ENCODE data around the gene NOG.
A peak's percentile ranks its signal among the peaks of the same experiment; 100 is the strongest.

Gene NOG

GRCh38 chr17:56593646-56594319 lies at the start of gene NOG:
NOG (plus strand) TSS chr17:56593699; CDS start chr17:56594224, 525 bp downstream.
- no peak for DNase-seq

DNA sequence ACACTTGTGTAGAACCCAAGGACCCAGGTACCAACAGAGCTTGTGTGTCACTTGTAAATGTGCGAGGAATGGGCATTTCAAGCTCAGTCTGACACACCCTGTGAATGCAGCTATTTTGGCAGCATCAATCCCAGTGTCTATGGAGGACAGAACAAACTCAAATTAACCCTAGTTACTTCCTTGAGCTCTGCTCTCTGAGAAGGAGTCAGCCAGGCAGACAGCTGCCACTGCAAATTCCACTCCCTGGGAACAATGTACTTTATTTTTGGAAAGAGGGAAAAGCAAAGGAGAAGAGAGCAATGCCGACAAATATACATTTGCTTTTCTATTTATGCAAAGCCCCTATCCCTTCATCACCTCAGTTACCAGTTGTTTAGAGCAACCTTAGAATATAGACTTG lies 48.4 kb upstream of the NOG start:
- DNase-seq, result no peak

- DNase-seq, result no peak
Observed at GRCh38 chr17:56545930-56546329, 47.6 kb upstream of the NOG start.

DNA sequence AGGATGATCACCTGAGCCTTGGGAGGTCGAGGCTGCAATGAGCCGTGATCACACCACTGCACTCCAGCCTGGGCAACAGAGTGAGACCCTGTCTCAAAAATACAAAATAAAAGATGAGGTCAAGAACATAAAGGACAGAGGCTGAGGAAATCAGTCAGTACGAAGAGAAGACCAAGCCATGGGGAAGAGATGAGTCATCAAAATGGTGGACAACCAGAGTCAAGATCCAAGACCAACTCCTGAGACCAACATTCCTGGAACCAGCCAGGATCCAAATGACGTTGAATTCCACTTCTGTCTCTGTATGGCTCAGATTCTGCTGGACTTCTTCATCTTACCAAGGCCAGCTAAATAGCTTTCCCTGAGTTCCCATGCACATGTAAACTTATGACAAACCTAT lies 44.8 kb upstream of the NOG start:
- DNase-seq, result no peak

DNA sequence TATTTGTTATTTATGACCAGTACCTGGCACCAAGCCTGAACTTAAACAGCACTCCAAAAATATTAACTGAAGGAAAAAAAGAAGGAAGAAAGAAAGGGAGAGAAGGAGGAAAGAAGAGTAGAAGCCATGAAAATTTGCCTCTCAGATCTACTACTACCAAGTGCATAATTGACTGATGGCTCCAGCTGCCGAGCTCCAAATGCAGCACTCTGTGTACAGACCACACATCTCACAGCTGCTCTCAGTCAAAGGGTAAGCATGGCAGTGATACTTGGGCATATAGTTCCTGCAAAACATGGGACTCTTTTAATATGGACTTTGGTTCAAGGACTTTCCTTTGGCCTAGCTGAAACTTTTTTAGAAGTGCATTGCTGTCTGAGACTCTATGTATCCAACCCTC lies 44.0 kb upstream of the NOG start:
- no peak for DNase-seq

DNA sequence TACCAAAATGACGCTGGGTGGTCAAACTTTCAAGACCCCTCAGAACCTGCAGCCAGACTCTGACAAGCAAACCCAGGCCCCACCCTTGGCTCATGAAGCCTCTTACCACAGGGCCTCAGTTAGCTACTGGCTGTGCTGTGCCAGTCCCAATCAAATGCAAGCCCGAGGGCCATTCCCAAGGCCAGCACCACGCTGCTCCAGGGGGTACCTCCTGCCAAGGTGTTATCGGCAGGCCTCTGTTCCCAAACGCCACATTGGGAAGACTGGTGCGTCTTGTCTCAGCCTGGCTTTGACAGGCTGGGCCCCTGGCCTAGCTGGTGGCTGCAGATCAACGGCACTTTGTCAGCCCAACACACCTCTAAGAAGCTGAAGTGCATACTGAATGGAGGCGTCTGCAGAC lies 35.8 kb upstream of the NOG start:
- DNase-seq, result no peak

GRCh38 chr17:56558088-56558487 lies 35.4 kb upstream of the NOG start:
- DNase-seq, result no peak

- no peak for DNase-seq
Observed at GRCh38 chr17:56570199-56570598, 23.3 kb upstream of the NOG start.

DNA sequence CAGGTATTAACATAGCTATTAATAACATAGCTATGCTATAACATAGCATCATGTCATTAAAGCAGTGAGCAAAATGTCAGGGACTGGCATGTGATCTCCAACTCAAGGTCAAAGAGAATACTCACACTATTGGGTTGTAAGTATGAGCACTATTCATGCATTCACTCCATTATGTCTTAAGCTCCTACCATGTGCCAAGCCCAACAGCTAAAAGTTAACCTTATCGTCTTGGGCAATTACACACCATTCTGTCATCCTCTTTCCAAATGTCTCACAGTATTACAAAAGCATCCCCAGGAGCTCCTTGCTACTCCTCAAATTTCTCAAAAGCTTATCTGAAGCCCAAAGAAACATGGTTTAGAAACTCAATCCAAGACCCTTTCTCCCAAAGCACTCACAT lies 22.0 kb upstream of the NOG start:
- no peak for DNase-seq

GRCh38 chr17:56577190-56577842 lies 16.2 kb upstream of the NOG start:
- DNase-seq, result no peak

GRCh38 chr17:56577843-56578204 lies 15.7 kb upstream of the NOG start:
- DNase-seq, result no peak

DNA sequence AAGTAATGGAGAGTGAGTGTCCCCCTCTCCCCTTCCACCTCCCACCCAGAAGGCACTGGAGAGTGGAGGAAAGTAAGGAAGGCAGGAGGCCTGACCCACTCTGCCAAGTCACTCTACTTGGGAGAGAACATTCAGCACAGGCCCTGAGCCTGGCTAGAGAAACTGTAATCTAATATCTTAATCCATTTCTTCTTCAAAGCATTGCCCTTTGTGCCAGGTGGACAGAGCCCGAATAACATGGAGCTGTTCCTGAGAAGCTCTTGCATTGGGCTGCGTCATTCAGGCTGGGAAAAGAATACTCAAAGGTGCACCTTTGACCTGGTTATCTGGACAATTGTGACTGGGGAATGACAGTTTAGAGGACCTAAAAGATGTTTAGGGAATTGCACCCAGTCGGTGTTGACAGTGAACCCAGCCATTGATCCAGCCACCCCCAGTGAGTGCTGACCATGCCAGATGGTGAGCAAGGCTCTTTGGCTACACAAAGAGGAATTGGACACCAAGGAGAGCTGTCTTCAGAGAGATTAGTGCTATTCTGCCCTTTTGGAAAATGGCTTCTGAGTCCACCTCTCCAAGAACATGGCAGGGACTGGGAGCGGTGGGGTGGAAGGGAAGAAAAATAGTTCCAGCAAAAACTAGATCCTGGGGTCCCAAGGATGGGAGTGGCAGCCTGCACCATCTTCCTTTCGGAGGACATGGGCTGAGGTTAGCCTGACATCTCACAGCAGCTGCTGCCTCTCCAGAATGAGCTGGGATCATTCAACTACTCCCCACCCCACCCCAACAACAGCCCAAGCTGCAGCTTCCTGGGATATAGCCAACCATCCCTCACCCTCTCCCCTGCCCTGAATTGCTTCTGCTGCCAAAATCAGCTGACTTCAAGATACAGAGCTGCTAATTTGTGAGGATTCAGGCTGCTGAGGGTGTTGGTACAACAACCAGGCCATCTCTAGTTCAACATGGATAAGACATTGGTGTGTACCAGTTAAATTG lies 11.6 kb upstream of the NOG start:
- no peak for DNase-seq

DNA sequence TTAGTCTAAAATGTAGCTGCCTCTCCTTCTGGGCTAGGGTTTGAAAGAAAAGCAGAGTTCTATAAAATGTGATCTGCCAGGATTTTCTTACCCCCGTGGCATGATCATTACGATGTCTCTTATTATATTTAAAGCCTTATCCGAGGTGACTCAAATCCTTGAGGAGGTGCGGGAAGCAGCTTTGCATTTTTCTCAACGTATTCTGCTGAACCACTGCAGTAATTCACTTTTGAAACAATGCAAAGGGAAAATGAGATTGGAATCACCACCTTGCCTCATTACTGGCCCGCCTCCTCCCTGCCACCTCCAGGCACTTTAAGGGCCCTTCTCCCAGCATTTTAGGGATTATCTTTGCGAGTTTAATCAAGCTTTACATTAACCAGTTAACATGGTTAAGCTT lies 9.7 kb upstream of the NOG start:
- no peak for DNase-seq

DNA sequence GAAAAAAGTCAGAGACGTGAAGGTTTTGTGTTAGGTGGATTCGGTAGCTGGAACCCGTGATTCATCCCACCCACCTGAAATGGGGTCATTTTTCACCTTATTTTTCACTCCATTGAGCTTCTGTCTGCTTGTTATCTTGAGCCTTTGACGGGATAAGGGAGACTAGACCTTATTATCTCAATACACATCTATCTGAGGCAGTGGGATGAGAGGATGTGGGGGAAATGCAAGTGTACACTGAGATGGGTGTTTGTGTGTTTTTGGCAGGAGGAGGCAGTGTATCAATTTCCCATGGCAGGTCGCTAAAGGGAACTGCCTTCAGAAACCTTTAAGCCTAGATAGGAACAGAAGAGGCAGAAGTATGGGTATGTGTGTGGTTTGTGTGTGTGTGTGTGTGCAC lies 6.2 kb upstream of the NOG start:
- no peak for DNase-seq

GRCh38 chr17:56592487-56593085 lies 913 bp upstream of the NOG start:
- peak in 1 of 2 experiments; percentile 8 for DNase-seq

- no peak for DNase-seq
Observed at GRCh38 chr17:56593086-56593645, 333 bp upstream of the NOG start.

GRCh38 chr17:56594320-56595107 lies 1.0 kb downstream of the NOG start:
- no peak for DNase-seq

- DNase-seq, result no peak
Observed at GRCh38 chr17:56595108-56595418, 1.6 kb downstream of the NOG start.

DNA sequence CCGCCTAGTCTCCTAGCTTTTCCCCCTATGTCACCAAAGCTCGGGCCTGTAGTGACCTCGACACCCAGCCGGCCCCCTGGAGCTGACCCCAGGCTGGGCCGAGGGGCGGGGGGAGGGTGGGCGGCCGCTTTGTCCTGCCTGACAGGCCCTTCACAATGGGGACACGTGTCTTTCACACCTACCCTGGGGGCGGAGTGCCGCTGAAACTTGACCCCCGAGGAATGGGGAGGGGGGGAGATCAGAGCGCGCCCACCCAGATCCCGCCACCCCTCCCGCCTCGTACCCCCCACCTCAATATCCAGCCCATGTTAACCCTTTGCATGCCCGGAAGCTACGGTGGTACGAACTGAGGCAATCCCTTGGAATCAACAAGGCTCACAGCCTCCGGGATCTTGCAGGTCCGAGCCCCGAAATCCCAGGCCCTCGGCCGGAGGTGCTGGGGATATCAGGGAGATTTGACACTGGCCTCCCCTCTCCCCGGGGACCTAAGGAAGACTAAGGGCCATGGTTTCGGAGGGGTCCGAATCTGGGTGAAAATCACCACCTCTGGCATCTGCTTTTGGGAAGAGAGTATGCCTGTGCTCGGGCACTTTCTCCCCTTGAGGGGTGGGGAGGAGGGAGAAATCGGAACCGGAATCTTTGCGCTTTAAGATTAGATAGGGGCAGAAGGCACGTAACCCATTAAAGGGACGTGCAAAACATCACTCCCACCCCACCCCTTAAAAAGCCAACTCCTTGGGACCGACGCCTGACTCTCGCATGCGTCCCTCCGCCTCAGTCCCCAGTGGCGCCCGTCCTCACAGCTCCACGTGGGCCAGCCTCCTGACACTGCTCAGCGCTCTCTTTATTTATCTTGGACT lies 2.6 kb downstream of the NOG start:
- no peak for DNase-seq

DNA sequence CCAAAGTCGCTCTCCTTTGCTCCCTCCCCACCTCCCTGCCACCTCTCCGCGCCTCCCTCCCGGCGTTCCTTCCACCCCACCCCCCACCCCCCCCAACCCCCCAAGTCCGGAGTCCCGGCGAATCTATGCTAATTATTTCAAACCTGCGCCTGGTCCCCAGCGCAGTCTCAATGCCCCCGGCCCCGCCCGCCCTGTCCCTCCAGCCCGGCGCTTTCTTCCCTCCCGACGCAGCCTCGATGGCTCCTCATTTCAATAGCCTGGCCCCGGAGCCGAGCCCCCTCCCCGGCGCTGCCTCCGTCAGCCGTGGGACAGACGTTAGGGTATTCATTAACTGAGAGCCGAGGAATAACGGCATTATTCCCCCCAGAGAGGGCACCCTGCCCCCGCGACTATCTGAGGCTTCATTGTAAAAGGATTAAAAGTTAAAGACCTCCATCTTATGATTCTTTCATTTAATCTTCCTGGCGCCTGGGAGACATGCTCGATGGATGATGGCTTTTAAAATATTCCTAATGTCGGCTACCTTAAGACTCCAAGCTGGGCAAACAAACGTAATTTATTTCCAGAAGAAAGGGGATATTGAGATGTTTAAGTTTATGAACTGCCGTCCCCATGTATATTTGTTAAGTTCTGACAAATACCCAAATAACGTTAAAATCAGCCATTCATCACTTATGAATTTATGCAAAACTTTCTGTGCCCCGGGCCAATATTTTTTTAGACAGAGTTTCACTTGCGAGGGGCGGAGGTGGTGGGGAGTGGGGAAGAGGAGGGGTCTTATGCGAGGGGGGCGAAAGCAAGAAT lies 3.4 kb downstream of the NOG start:
- DNase-seq, result no peak
